Adrenal gland (tissue), 5 donors: ENCODE results near the gene DGKQ.

Experiments
- CTCF ChIP-seq, 6 experiments: fragments of 450-650 bp in 4 of 6; fragments of 200-600 bp in 2 of 6; sonication (generic) in 1 of 6; IDR thresholded peaks; 1 replicate in 5 of 6; 2 replicates in 1 of 6; pipeline versions ENCODE4 v1.5.1 to v1.8.0; 2016 to 2021; ENCODE audit warnings: antibody characterized with exemption in 6 of 6, mild to moderate bottlenecking in 2 of 6, moderate library complexity in 1 of 6
- POLR2A ChIP-seq, 2 donors: fragments of 450-650 bp; IDR thresholded peaks; one replicate each; pipeline ENCODE4 v1.6.1; 2017; ENCODE audit warnings: antibody characterized with exemption in 2 of 2, mild to moderate bottlenecking in 2 of 2, moderate library complexity in 1 of 2
- donor health status: DM: no; HTN: no; CAD: no.

- no peak for TF ChIP-seq CTCF (IDR thresholded peaks at IDR 0.05)
- no peak for TF ChIP-seq POLR2A (IDR thresholded peaks at IDR 0.05)
These were observed 6.9 kb downstream of the DGKQ start for GRCh38 chr4:966266-967112.
